Spleen (tissue), 7 donors: ENCODE results near the gene FXYD6.

Source experiments
- POLR2A ChIP-seq, 3 donors: fragments of 450-650 bp; IDR thresholded peaks; one replicate each; pipeline ENCODE4 v1.5.1; 2017; ENCODE audit warnings: antibody characterized with exemption in 3 of 3, mild to moderate bottlenecking in 1 of 3
- POLR2AphosphoS5 ChIP-seq, 3 donors: sonication (generic); formaldehyde crosslinking; IDR thresholded peaks; one replicate each; pipeline ENCODE4 v1.5.1; 2017; ENCODE audit warnings: antibody characterized with exemption in 3 of 3
- TF ChIP-seq, protein P1 (sequence below), 11 experiments: fragments of 200-600 bp in 7 of 11; fragments of 450-650 bp in 4 of 11; sonication (generic) in 4 of 11; IDR thresholded peaks in 8 of 11; conservative IDR thresholded peaks in 3 of 11; 1 replicate in 7 of 11; 2 replicates in 4 of 11; pipeline versions ENCODE4 v1.4.0 to v1.8.0; 2016 to 2021; ENCODE audit warnings: antibody characterized with exemption in 11 of 11, inconsistent platforms in 4 of 11, mild to moderate bottlenecking in 1 of 11
- donor health status: DM: no; HTN: no; CAD: no; lungs with moderate emphysema.
- donor health status: DM: no; HTN: no; CAD: no.
- donor health status: DM: no; HTN: no; CAD: no.

DNA sequence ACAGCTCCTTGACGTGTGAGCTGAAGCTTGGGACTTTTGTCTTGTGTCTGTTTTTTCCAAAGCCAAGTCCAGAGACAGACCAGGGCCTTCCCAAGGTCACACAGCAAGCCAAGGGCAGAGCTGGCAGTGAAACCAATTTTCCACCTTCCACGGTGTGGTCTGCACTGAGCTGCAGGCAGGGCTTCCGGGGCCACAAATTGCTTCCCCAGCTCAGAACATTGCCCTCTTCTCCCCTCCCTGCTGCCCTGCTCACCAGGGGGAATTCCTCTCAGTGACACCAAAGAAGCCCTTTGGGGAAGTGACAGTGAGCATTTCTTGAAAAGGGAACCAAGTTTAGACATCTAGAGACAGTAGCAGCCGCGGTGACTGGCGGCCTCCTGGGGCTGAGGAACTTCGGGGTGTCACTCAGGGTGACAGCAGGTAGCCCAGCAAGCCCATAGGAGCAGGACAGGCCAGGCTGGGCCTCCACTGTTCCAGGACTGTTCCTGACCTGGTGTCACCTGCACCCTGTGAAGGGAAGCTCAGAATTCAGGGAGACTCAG, 61.1 kb downstream of the FXYD6 start:
- TF ChIP-seq, protein P1, sequence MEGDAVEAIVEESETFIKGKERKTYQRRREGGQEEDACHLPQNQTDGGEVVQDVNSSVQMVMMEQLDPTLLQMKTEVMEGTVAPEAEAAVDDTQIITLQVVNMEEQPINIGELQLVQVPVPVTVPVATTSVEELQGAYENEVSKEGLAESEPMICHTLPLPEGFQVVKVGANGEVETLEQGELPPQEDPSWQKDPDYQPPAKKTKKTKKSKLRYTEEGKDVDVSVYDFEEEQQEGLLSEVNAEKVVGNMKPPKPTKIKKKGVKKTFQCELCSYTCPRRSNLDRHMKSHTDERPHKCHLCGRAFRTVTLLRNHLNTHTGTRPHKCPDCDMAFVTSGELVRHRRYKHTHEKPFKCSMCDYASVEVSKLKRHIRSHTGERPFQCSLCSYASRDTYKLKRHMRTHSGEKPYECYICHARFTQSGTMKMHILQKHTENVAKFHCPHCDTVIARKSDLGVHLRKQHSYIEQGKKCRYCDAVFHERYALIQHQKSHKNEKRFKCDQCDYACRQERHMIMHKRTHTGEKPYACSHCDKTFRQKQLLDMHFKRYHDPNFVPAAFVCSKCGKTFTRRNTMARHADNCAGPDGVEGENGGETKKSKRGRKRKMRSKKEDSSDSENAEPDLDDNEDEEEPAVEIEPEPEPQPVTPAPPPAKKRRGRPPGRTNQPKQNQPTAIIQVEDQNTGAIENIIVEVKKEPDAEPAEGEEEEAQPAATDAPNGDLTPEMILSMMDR (IDR thresholded peaks at IDR 0.05 in 8 of 11, conservative IDR thresholded peaks at IDR 0.05 in 3 of 11): peak in 1 of 11 experiments; percentile 17
- TF ChIP-seq POLR2A (IDR thresholded peaks at IDR 0.05) (peak in 1 of 3 donors; percentile 22), POLR2AphosphoS5 (IDR thresholded peaks at IDR 0.05) (peak; percentile 58 to 73 (median 67))
